ENCODE results near the gene EZR.

Gene EZR

DNA sequence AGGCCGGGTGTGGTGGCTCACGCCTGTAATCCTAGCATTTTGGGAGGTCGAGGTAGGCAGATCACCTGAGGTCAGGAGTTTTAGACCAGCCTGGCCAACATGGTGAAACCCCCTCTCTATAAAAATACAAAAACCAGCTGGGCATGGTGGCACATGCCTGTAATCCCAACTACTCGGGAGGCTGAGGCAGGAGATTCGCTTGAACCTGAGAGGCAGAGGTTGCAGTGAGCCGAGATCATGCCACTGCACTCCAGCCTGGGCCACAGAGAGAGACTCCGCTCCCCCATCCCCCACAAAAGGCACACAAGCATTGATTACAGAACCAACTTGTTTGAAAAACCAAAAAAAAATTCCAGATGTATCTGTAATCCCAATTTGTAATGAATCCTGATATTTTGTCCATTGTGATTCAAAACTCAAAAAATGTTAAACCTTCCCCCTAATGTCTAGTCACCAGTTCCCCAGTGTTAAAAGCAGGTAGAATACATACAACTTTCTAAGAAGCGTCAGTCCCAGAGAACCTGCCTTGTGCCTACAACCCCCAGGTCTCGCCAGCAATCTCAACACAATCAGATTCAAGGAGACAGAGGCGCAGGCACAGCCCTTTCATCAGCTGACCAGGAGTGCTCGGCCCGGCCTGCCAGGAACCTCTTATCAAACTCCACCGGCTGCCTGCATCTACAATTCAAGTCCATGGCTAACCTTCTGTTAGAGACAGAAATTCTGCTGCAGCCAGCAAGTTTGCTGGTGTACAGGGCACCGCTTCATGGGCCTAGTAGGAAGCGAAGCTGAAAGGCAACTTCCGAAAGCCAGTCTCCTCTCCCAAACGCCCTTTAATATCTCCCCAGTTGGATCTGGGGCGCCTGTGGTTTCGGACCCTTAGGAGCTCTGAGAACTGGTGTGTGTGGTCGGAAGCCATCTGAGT, 2.1 kb downstream of the EZR start:
- no peak for DNase-seq

- no peak for DNase-seq
These were observed 2.8 kb downstream of the EZR start for GRCh38 chr6:158816329-158816728.

DNA sequence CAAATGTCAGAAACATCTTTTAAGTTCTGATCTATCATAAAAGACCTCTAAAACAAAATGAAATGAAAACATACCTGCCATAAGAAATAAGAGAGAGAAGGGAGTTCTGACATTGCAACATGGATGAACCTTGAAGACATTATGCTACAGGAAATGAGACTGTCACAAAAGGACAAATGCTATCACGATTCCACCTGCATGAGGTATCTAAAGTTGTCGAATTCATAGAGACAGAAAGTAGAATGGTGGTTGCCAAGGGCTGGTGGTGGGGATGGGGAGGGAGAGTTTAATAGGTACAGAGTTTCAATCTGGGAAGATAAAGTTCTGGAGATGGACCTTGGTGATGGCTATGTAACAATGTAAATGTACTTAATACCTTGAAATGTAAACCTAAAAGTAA, 3.3 kb downstream of the EZR start:
- no peak for DNase-seq

DNA sequence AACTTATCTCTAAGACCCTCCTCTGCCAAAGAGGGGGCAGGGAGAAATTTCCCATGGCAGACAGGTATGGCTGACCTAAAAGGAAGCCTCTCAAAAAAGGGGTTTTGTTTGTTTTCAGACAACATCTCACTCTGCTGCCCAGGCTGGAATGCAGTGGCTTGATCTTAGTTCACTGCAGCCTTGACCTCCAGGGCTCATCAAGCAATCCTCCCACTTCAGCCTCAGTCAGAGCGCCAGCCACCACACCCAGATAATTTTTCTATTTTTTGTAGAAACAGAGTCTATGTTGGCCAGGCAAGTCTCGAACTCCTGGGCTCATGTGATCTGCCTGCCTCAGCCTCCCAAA, 3.8 kb downstream of the EZR start:
- DNase-seq = no peak

DNA sequence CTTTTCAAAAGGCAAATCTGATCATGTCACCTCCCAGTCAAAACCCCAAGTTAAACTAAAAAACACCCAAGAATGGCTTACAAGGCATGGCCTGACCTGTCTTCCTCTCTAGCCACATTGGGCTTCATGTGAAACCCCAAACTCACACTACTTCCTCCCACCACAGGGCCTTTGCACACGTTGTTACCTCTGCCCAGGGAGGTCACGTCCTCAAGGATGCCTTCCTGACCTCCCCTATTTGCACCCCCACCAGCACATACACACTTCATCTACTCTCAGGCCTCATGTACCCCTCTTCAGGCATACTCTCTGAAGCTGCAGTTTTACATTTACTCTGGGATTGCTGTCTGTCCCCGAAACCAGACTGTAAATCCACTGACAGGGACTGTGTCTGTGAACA, 6.1 kb downstream of the EZR start:
- no peak for DNase-seq

- DNase-seq = no peak
These were observed 6.6 kb downstream of the EZR start for GRCh38 chr6:158812611-158813010.

DNA sequence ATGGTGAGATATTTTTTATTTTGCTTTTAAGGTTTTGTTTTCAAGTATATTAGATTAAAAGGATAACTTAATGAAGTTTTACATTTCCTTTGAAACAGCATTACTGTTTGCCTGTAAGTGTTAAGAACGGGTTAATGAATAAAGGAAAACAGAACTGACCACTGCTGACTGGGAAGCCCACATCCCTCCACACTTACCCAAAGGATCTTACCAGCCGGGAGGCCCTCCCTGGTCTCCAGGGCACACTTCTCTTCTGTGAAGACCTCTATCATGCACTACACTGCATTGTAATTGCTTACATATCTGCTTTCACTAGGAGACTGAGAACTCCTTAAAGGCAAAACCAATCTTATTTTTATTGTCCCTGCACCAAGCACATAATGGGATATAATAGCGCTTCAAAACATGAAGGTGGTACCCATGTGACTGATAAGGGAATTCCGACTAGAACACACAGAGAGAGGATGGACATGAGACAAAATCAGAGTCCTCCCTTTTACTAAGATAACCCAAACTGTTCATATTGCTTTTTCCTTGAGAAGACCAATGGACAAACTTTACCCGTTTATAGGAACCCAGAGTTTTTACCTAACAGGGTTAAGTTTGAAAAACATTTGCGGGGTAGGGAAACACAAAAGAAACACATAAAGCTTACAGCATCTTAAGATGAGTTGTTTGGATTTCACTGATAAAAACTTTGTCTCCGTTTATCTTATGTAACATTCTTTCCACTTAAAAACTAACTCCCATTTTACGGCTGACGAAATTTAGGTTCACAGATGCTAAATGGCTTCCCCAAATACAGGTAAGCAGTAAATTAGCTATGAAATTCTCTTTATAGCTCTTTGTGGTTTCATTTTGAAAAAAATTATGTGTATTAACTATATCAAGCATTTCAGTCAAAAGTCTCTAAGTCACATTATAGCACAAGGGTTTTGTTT, 8.7 kb downstream of the EZR start:
- no peak for DNase-seq

DNA sequence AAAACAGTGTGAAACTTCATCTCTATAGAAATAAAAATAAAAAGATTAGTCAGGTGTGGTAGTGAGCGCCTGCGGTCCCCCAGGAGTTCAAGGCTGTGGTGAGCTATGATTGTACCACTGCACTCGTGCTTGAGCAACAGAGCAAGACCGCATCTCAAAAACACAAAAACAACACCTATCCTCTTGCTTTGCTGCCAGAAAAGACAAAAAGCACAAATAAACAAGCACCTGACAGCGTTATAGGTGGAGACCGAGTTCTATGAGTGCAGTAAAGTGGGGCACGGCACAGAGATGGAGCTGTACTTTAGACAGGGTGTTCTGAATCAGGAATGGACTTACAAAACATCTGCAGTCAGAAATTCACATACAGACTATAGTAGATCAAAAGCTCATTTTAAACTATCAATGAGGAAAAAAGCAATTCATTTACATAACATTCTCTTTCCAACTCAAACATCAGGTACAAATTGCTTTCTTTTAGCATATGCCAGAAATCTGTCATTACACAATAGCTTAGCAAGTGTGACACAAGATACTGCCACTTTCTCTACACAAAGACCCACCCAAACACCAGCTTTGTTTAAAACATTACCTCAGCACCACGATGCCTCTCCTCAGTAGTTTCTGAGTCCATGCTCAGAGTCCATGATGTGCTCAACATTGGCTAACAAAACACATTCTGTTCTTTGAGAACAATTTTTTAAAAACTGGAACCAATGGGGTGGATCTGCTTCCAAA, 10.1 kb downstream of the EZR start:
- DNase-seq = no peak

DNA sequence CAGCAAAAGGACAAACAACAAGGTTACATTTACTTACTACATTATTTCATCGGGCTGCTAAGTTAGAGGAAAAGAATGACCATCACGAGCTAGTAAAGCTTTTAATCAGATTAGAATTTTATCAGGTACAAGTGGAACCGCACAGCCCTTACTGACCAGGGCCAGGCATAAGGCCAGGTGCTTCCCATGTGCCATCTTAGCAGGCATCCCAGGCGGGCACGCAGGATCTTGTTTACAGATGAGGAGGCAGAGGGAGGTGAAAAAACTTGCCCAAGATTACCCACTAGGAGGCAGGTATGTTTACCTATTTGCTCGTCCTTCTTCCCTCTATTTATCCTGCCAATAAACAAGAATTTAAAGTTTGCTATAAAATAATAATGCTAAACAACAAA, 10.7 kb downstream of the EZR start:
- no peak for DNase-seq

- DNase-seq = no peak
These were observed 11.4 kb downstream of the EZR start for GRCh38 chr6:158807515-158808441.

- DNase-seq = no peak
These were observed 13.3 kb downstream of the EZR start for GRCh38 chr6:158805698-158806377.

GRCh38 chr6:158804207-158804606, 15.0 kb downstream of the EZR start:
- DNase-seq = no peak

GRCh38 chr6:158803733-158804143, 15.4 kb downstream of the EZR start:
- DNase-seq = no peak

GRCh38 chr6:158801655-158802294, 17.4 kb downstream of the EZR start:
- no peak for DNase-seq

DNA sequence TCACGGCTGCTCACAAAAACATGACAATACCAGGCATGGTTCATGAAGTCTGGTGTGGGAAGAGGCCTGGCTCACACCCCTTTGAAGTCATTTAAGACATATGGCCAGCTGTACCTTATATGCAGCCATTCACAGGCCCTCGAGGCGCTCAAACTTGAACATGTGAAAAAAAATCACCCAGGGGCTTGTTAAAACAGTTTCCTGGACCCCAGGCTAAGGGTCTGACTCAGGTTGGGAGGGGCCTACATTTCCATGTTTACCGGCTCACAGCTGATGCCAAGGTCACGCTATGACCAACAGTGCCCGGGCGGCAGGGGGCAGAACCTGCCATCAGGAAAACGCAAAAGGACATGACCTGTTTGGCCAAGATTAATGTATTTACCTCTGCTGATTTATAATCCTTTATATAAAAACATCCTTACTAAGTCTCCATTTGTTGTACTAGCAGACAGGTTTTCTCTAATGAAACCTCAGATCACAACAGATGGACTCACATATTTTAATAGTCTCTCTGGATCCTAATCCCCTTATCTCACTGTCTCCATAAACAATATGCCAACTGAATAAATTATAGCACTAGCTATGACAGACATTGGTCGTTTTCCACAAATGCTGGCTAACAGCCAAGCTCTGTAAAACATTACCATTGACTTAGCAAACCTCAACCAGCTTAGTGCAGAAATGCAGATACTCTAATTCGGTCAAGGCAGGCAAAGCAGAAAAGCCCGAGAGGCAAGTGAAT, 19.9 kb downstream of the EZR start:
- DNase-seq = no peak

DNA sequence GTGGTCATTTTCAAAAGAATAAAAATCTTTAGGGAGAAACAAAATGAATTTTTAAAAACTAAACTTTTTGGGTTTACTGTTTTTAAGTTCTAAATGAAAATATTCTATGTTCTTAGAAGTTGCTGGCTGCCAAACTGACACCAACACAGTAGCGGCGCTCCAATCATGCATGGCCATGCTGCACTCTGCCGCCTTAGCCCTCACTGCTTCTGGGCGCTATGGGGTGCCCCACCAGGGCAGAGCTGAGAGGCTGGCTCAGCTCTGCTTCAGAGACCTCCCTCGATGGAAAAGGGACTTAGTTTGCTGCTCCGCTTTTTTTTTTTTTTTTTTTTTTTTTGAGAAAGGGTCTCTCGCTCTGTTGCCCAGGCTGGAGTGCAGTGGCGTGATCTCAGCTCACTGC, 20.9 kb downstream of the EZR start:
- DNase-seq = no peak

- DNase-seq = no peak
These were observed 21.5 kb downstream of the EZR start for GRCh38 chr6:158797331-158798310.

GRCh38 chr6:158796353-158796752, 22.8 kb downstream of the EZR start:
- no peak for DNase-seq

GRCh38 chr6:158795516-158795915, 23.7 kb downstream of the EZR start:
- DNase-seq = no peak

Measured in NCI-H1930 (cell line).